ENCODE measurements around the gene DGKQ.

Gene DGKQ

DNA sequence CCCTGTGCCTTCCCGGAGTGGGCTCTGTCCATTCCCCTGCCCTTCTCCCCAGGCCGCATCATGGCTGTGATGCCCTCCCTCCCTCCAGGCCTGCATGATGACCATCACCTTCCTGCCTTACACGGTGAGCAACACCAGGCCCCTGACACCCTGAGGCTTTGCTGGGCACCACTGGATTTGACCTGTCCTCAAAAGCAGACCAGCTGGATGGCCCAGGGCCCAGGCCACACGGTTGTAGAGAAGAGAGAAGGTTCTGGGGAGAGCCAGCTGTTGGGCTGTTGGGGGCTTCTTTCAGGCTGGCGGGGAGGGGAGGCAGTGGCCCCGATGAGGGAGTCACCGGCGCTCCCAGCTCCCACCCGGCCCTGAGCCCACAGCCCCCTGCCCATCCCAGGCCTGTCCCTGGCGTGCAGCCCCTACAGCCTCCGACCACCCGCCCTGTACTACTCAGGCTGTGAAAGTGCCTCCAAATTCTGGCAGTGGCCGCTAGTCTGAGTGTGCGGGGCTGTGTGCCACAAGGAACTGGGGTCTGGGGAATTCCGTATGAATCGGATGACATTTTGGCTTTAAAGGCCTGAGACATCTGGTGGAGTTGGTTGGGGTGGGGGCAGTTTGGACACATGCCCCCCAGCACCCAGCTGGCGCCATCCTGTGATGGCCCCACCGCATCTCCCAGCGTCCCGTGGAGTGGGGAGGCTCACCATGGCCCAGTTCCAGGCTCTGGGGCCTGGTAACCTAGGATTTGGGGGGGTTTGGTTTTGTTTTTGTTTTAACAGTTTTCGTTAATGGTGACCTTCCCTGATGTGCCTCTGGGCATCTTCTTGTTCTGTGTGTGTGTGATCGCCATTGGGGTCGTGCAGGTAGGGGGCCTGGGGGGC is 21.5 kb downstream of the DGKQ start:
- Histone ChIP-seq H3K27me3 (no peaks in the 10 kb centered on the region), H3K9me3 (no peaks in the 10 kb centered on the region), H3K4me1 (no peaks in the 10 kb centered on the region), H3K36me3 (peaks cover 5% of the 10 kb centered on the region; the same call in 1 of the 2 replicates), H3K4me3 (ENCODE audit: low read depth, low read length) (no peak overlapping the region)
- DNase-seq = no peak
- TF ChIP-seq, protein P1, sequence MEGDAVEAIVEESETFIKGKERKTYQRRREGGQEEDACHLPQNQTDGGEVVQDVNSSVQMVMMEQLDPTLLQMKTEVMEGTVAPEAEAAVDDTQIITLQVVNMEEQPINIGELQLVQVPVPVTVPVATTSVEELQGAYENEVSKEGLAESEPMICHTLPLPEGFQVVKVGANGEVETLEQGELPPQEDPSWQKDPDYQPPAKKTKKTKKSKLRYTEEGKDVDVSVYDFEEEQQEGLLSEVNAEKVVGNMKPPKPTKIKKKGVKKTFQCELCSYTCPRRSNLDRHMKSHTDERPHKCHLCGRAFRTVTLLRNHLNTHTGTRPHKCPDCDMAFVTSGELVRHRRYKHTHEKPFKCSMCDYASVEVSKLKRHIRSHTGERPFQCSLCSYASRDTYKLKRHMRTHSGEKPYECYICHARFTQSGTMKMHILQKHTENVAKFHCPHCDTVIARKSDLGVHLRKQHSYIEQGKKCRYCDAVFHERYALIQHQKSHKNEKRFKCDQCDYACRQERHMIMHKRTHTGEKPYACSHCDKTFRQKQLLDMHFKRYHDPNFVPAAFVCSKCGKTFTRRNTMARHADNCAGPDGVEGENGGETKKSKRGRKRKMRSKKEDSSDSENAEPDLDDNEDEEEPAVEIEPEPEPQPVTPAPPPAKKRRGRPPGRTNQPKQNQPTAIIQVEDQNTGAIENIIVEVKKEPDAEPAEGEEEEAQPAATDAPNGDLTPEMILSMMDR (IDR thresholded peaks at IDR 0.05; ENCODE audit: low read depth, low read length) = no peak

DNA sequence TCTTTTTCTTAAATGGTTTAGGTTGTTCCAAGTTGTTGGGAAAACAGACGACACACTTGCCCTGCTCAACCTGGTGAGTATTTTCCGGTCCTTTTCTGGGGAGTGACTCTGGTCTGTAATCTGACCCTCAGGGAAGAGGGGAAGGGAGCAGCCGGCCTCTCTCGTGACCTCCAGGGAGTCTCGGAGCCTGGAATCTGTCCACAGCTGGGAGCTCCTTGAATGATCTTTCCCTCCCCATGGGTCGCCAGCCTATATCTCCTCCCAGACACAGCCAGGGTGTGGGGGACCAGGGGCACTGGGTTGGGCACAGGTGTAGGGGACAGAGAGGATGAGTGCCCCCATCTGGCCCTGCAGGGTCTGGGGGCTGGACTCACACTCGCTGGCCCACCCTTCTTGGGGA is 22.2 kb downstream of the DGKQ start:
- no peaks in the 10 kb centered on the region for H3K4me1 ChIP-seq
- H3K36me3 ChIP-seq = peaks cover 5% of the 10 kb centered on the region; the same call in 1 of the 2 replicates
- TF ChIP-seq, protein P1 (IDR thresholded peaks at IDR 0.05; ENCODE audit: low read depth, low read length) = no peak
- no peak overlapping the region for H3K4me3 ChIP-seq (ENCODE audit: low read depth, low read length)
- H3K9me3 ChIP-seq = no peaks in the 10 kb centered on the region
- H3K27me3 ChIP-seq = no peaks in the 10 kb centered on the region
- DNase-seq = no peak

DNA sequence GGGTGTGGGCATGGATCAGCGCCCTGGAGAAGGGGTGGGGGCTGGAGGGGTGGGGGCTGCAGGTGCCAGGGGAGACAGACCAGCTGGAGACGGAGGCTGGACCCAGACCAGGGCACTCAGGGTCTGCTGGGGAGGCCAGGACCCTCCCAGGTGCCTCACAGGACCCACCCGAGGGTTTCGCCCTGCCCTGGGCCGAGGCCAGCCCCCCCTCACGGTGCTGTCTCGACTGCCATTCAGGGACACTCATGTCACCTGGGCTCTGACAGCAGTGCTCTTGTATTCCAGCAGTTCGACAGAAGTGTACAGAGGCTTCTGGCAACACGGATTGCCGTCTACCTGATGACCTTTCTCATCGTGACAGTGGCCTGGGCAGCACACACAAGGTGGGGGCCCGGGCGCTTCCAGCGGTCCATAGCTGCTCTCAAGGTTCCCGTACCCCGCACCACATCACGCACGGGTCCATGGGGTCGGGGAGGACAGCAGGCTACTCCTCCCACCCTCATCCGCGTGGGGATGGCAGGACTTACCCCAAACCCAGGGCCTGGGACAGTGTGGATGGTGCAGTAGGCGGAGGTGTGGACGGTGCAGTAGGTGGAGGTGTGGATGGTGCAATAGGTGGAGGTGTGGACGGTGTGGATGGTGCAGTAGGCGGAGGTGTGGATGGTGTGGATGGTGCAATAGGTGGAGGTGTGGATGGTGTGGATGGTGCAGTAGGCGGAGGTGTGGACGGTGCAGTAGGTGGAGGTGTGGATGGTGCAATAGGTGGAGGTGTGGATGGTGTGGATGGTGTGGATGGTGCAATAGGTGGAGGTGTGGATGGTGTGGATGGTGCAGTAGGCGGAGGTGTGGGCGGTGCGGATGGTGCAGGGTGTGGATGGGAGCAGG is 23.0 kb downstream of the DGKQ start:
- TF ChIP-seq, protein P1 (IDR thresholded peaks at IDR 0.05; ENCODE audit: low read depth, low read length) = no peak

DNA sequence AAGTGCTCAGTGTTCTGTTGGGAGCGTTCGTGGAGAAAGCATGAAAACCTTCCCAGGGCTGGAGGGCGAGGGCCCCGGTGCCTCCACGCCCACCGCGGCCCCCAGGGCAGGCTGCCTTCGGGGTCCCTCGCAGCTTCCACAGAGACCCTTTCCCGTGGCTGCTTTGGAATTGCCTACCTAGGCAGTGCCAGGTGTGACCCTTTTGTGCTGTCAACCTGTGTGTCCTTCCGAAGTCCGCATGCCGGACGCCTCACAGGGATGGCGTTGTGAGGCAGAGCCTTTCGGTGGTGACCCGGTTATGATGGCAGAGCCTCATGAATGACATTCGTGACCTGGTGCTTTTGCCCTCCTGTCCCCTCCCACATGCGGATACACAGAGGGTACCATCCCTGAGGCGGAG is 23.7 kb downstream of the DGKQ start:
- no peaks in the 10 kb centered on the region for H3K4me1 ChIP-seq
- H3K27me3 ChIP-seq = no peaks in the 10 kb centered on the region
- no peaks in the 10 kb centered on the region for H3K9me3 ChIP-seq
- peaks cover 5% of the 10 kb centered on the region; the same call in 1 of the 2 replicates for H3K36me3 ChIP-seq
- DNase-seq = no peak
- TF ChIP-seq, protein P1 (IDR thresholded peaks at IDR 0.05; ENCODE audit: low read depth, low read length) = no peak
- H3K4me3 ChIP-seq (ENCODE audit: low read depth, low read length) = no peak overlapping the region

More for the DNA sequence above, 23.0 kb downstream of the DGKQ start:
- no peak overlapping the region for H3K4me3 ChIP-seq (ENCODE audit: low read depth, low read length)
- DNase-seq = no peak
- no peaks in the 10 kb centered on the region for H3K9me3 ChIP-seq
- peaks cover 5% of the 10 kb centered on the region; the same call in 1 of the 2 replicates for H3K36me3 ChIP-seq
- H3K27me3 ChIP-seq = no peaks in the 10 kb centered on the region
- H3K4me1 ChIP-seq = no peaks in the 10 kb centered on the region

DNA sequence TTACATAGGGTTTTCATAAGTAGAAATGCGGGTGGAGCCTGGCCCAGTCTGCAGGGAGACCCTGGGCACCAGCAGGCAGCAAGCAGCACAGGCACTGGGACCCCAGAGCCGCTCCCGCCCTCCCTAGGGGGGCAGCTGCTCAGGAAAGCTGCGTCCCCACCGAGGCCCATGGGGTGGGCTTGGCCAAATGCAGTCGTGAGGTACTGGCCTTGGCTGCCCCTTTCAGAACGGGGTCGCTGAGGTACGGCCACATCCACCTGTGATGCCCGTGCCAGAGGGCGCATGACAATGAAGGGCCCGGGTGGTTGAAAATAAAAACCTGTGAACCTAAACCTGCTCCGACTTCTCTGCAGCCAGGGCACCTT is 24.5 kb downstream of the DGKQ start:
- TF ChIP-seq, protein P1 (IDR thresholded peaks at IDR 0.05; ENCODE audit: low read depth, low read length) = no peak
- Histone ChIP-seq H3K27me3 (no peaks in the 10 kb centered on the region), H3K36me3 (peaks cover 5% of the 10 kb centered on the region; the same call in 1 of the 2 replicates), H3K4me3 (ENCODE audit: low read depth, low read length) (no peak overlapping the region), H3K4me1 (no peaks in the 10 kb centered on the region), H3K9me3 (no peaks in the 10 kb centered on the region)
- no peak for DNase-seq
